ENCODE results near the gene LRMDA.

LRMDA gene

GRCh38 chr10:75889051-75889450 lies 457.6 kb downstream of the LRMDA start:
- DNase-seq: no peak

- no peak for DNase-seq
These were observed 463.3 kb downstream of the LRMDA start for GRCh38 chr10:75894761-75895160.

- DNase-seq: no peak
These were observed 463.8 kb downstream of the LRMDA start for GRCh38 chr10:75895259-75895658.

- DNase-seq: no peak
These were observed 468.5 kb downstream of the LRMDA start for GRCh38 chr10:75899816-75900390.

GRCh38 chr10:75902816-75903215 lies 471.4 kb downstream of the LRMDA start:
- no peak for DNase-seq

- no peak for DNase-seq
These were observed 473.3 kb downstream of the LRMDA start for GRCh38 chr10:75904499-75905283.

GRCh38 chr10:75905490-75905889 lies 474.1 kb downstream of the LRMDA start:
- DNase-seq: no peak

GRCh38 chr10:75910032-75910431 lies 478.6 kb downstream of the LRMDA start:
- DNase-seq: no peak

- DNase-seq: no peak
These were observed 480.0 kb downstream of the LRMDA start for GRCh38 chr10:75911426-75911825.

- DNase-seq: no peak
These were observed 485.5 kb downstream of the LRMDA start for GRCh38 chr10:75916906-75917305.

GRCh38 chr10:75919913-75920312 lies 488.5 kb downstream of the LRMDA start:
- DNase-seq: no peak

- no peak for DNase-seq
These were observed 491.0 kb downstream of the LRMDA start for GRCh38 chr10:75922435-75922834.

- DNase-seq: no peak
These were observed 493.0 kb downstream of the LRMDA start for GRCh38 chr10:75924309-75924902.

- no peak for DNase-seq
These were observed 494.6 kb downstream of the LRMDA start for GRCh38 chr10:75925999-75926398.

GRCh38 chr10:75926763-75927162 lies 495.3 kb downstream of the LRMDA start:
- no peak for DNase-seq

GRCh38 chr10:75928231-75928630 lies 496.8 kb downstream of the LRMDA start:
- DNase-seq: no peak

GRCh38 chr10:75929630-75930161 lies 498.3 kb downstream of the LRMDA start:
- DNase-seq: no peak

- no peak for DNase-seq
These were observed 501.5 kb downstream of the LRMDA start for GRCh38 chr10:75932921-75933320.

- no peak for DNase-seq
These were observed 503.8 kb downstream of the LRMDA start for GRCh38 chr10:75935240-75935639.

GRCh38 chr10:75935650-75936400 lies 504.4 kb downstream of the LRMDA start:
- no peak for DNase-seq

GRCh38 chr10:75936841-75937240 lies 505.4 kb downstream of the LRMDA start:
- no peak for DNase-seq

- no peak for DNase-seq
These were observed 506.4 kb downstream of the LRMDA start for GRCh38 chr10:75937823-75938222.

- no peak for DNase-seq
These were observed 507.1 kb downstream of the LRMDA start for GRCh38 chr10:75938380-75939122.

Data from NCI-H2081 treated with DMSO at 0.1 percent for 48 hours (cell line).